Neural progenitor cell (in vitro differentiated cells): ENCODE measurements around the gene CLDN4.

Experiments used
- CTCF ChIP-seq: fragments of 200-600 bp; sonication (generic); IDR thresholded peaks from 2 replicates; pipeline ENCODE4 v1.5.1; 2017; ENCODE audit warnings: antibody characterized with exemption, mild to moderate bottlenecking
- EZH2 ChIP-seq: fragments of 200-600 bp; sonication (generic); IDR thresholded peaks from 2 replicates; pipeline ENCODE4 v1.6.1; 2017; ENCODE audit warnings: antibody characterized with exemption, mild to moderate bottlenecking, moderate library complexity
- EZH2phosphoT487 ChIP-seq: fragments of 200-600 bp; sonication (generic); IDR thresholded peaks from 2 replicates; pipeline ENCODE4 v1.6.1; 2017; ENCODE audit warnings: antibody characterized with exemption

GRCh38 chr7:73840715-73841379, 10.1 kb downstream of the CLDN4 start:
- TF ChIP-seq CTCF (no peak), EZH2 (no peak), EZH2phosphoT487 (no peak)
